GM23248 (cell line): ENCODE measurements around the gene ADPRHL1.

Experiments
- EZH2 ChIP-seq: fragments of 200-600 bp; sonication (generic); IDR thresholded peaks from 2 replicates; pipeline ENCODE4 v1.6.1; 2018; ENCODE audit warnings: antibody characterized with exemption, mild to moderate bottlenecking; ENCODE audit not compliant: insufficient read depth, poor library complexity, severe bottlenecking
- EZH2phosphoT487 ChIP-seq: fragments of 200-600 bp; sonication (generic); IDR thresholded peaks from 2 replicates; pipeline ENCODE4 v1.6.1; 2018; ENCODE audit warnings: antibody characterized with exemption, moderate library complexity, mild to moderate bottlenecking, low read depth; ENCODE audit not compliant: insufficient read depth

GRCh38 chr13:113486698-113487097, 33.4 kb upstream of the ADPRHL1 start:
- TF ChIP-seq EZH2phosphoT487: no peak
- TF ChIP-seq EZH2: no peak
